Mesenchymal stem cell (in vitro differentiated cells and primary cell): ENCODE results near the gene PPM1J.
A peak's percentile ranks its signal among the peaks of the same experiment; 100 is the strongest.

ENCODE experiments used
- DNase-seq: peaks from one replicate; pipeline ENCODE4 v3.0.0-alpha.2; 2013
- H2AFZ ChIP-seq: one replicate; pipeline ENCODE4 v1.6.1; 2013; ENCODE audit warnings: low read depth, mild to moderate bottlenecking, control low read depth, inconsistent platforms, low read length, moderate library complexity
- H2AK5ac ChIP-seq: 2 replicates; pipeline ENCODE4 v1.6.1; 2013; ENCODE audit warnings: low read length, moderate library complexity, mild to moderate bottlenecking, inconsistent platforms; ENCODE audit not compliant: severe bottlenecking
- H2BK120ac ChIP-seq: one replicate; pipeline ENCODE4 v1.6.1; 2013; ENCODE audit warnings: low read depth, mild to moderate bottlenecking, inconsistent platforms, low read length, moderate library complexity
- H2BK12ac ChIP-seq, 2 experiments: one replicate each; pipeline ENCODE4 v1.6.1; 2013; ENCODE audit warnings: inconsistent platforms in 2 of 2, low read length in 2 of 2, mild to moderate bottlenecking in 2 of 2, moderate library complexity in 2 of 2, control low read depth in 1 of 2
- H2BK15ac ChIP-seq: one replicate; pipeline ENCODE4 v1.6.1; 2013; ENCODE audit warnings: mild to moderate bottlenecking, low read depth, inconsistent platforms; ENCODE audit not compliant: poor library complexity, severe bottlenecking
- H2BK5ac ChIP-seq: 2 replicates; pipeline ENCODE4 v1.6.1; 2013; ENCODE audit warnings: low read depth, mild to moderate bottlenecking, low read length, control low read depth, inconsistent platforms; ENCODE audit not compliant: poor library complexity, severe bottlenecking
- H3K14ac ChIP-seq, 2 experiments: one replicate each; pipeline ENCODE4 v1.6.1; 2013; ENCODE audit warnings: inconsistent platforms in 2 of 2, low read length in 2 of 2, control low read depth in 1 of 2, mild to moderate bottlenecking in 1 of 2, moderate library complexity in 1 of 2
- H3K18ac ChIP-seq, 2 experiments: one replicate each; pipeline ENCODE4 v1.6.1; 2013; ENCODE audit warnings: inconsistent platforms in 2 of 2, low read length in 2 of 2, control low read depth in 1 of 2, low read depth in 1 of 2, mild to moderate bottlenecking in 1 of 2
- H3K23ac ChIP-seq, 2 experiments: one replicate each; pipeline ENCODE4 v1.6.1; 2013; ENCODE audit warnings: inconsistent platforms in 2 of 2, low read length in 2 of 2, mild to moderate bottlenecking in 2 of 2, moderate library complexity in 2 of 2, control low read depth in 1 of 2
- H3K27ac ChIP-seq: 2 replicates; pipeline ENCODE4 v1.5.1; 2013; ENCODE audit warnings: mild to moderate bottlenecking, moderate library complexity, low read length, control low read depth, inconsistent platforms; ENCODE audit not compliant: poor library complexity, severe bottlenecking
- H3K27me3 ChIP-seq, 2 experiments: 2 replicates each; pipeline versions ENCODE4 v1.6.1 to v1.7.0; 2013; ENCODE audit warnings: low read length in 2 of 2, mild to moderate bottlenecking in 2 of 2, moderate library complexity in 2 of 2, control low read depth in 1 of 2, inconsistent platforms in 1 of 2; ENCODE audit not compliant: control insufficient read depth in 1 of 2, insufficient read depth in 1 of 2
- H3K36me3 ChIP-seq, 2 experiments: 2 replicates each; pipeline versions ENCODE4 v1.6.1 to v1.7.0; 2013; ENCODE audit warnings: low read length in 2 of 2, control low read depth in 1 of 2, inconsistent platforms in 1 of 2, low read depth in 1 of 2, mild to moderate bottlenecking in 1 of 2; ENCODE audit not compliant: insufficient read depth in 2 of 2, control insufficient read depth in 1 of 2
- H3K4ac ChIP-seq, 2 experiments: one replicate each; pipeline ENCODE4 v1.6.1; 2013; ENCODE audit warnings: inconsistent platforms in 2 of 2, low read length in 2 of 2, mild to moderate bottlenecking in 2 of 2, moderate library complexity in 2 of 2, control low read depth in 1 of 2, low read depth in 1 of 2
- H3K4me1 ChIP-seq: 2 replicates; pipeline ENCODE4 v1.6.1; 2013; ENCODE audit warnings: low read depth, low read length, control low read depth; ENCODE audit not compliant: control insufficient read depth, insufficient read depth
- H3K4me2 ChIP-seq: 2 replicates; pipeline ENCODE4 v1.6.1; 2013; ENCODE audit warnings: low read length, mild to moderate bottlenecking, inconsistent platforms; ENCODE audit not compliant: poor library complexity, severe bottlenecking
- H3K4me3 ChIP-seq, 2 experiments: 2 replicates each; pipeline versions ENCODE4 v1.5.1 to v1.7.0; 2013; ENCODE audit warnings: low read length in 2 of 2, mild to moderate bottlenecking in 2 of 2, control low read depth in 1 of 2, low read depth in 1 of 2; ENCODE audit not compliant: insufficient read depth in 1 of 2
- H3K79me1 ChIP-seq: replicated peaks from 2 replicates; pipeline ENCODE4 v1.6.1; 2013; ENCODE audit warnings: mild to moderate bottlenecking, control low read depth, low read length, inconsistent platforms; ENCODE audit not compliant: poor library complexity, severe bottlenecking
- H3K9ac ChIP-seq: 2 replicates; pipeline ENCODE4 v1.7.0; 2013; ENCODE audit warnings: mild to moderate bottlenecking, low read length, moderate library complexity
- H3K9me3 ChIP-seq: 2 replicates; pipeline ENCODE4 v1.7.0; 2013; ENCODE audit warnings: mild to moderate bottlenecking, low read length; ENCODE audit not compliant: control insufficient read depth
- H4K8ac ChIP-seq: one replicate; pipeline ENCODE4 v1.6.1; 2013; ENCODE audit warnings: inconsistent platforms, mild to moderate bottlenecking, low read length, moderate library complexity
- H4K91ac ChIP-seq: one replicate; pipeline ENCODE4 v1.6.1; 2013; ENCODE audit warnings: mild to moderate bottlenecking, low read length, inconsistent platforms
- WGBS: methylation state at CpG from one replicate; pipeline ENCODE4 v1.1.7; 2013; ENCODE audit warnings: mixed read lengths; 5-methylcytosine and 5-hydroxymethylcytosine counted together

Gene PPM1J

GRCh38 chr1:112704934-112705627, 10.1 kb downstream of the PPM1J start:
- H2BK12ac ChIP-seq = peak overlapping the region; percentile 23 to 87
- peak overlapping the region; percentile 54 for H2BK120ac ChIP-seq
- no peaks in the 10 kb centered on the region for H3K9me3 ChIP-seq
- H2BK15ac ChIP-seq = peak overlapping the region; percentile 56
- peak overlapping the region; percentile 82 to 90 for H3K4me3 ChIP-seq
- no peak overlapping the region for H2AFZ ChIP-seq
- peak overlapping the region; percentile 65 for H3K27ac ChIP-seq
- WGBS = 2% methylated on average over 11 of the region's 13 CpGs
- H3K27me3 ChIP-seq = no peaks in the 10 kb centered on the region
- peak overlapping the region; percentile 52 for H4K8ac ChIP-seq
- peak overlapping the region; percentile 30 for H4K91ac ChIP-seq
- peaks cover 1% of the 10 kb centered on the region for H3K79me1 ChIP-seq
- peak overlapping the region; percentile 42 to 75 for H3K4ac ChIP-seq
- H2BK5ac ChIP-seq = no peak overlapping the region
- peaks cover 46% of the 10 kb centered on the region for H3K4me1 ChIP-seq
- H3K36me3 ChIP-seq = peaks cover 32 to 36% of the 10 kb centered on the region in 2 experiments
- peak overlapping the region; percentile 63 to 89 for H3K18ac ChIP-seq
- peak overlapping the region; percentile 78 for H3K4me2 ChIP-seq
- H3K23ac ChIP-seq = no peak overlapping the region
- peak; percentile 98 for DNase-seq
- peak overlapping the region; percentile 16 for H2AK5ac ChIP-seq
- no peak overlapping the region for H3K14ac ChIP-seq
- H3K9ac ChIP-seq = peak overlapping the region; percentile 88

- Histone ChIP-seq H3K9me3 (no peaks in the 10 kb centered on the region), H2BK120ac (peak overlapping the region; percentile 54), H2AFZ (no peak overlapping the region), H3K18ac (peak overlapping the region; percentile 44 to 89), H3K4me3 (peak overlapping the region; percentile 36 to 90), H3K79me1 (peaks cover 2% of the 10 kb centered on the region), H3K9ac (peak overlapping the region; percentile 88), H3K27ac (peak overlapping the region; percentile 65), H2BK12ac (peak overlapping the region; percentile 23 to 87), H2BK5ac (peak overlapping the region; percentile 11), H3K4me1 (peaks cover 52% of the 10 kb centered on the region), H3K23ac (no peak overlapping the region), H4K8ac (peak overlapping the region; percentile 52), H3K4me2 (peak overlapping the region; percentile 78), H3K14ac (peak overlapping the region in 1 of 2 experiments; percentile 5), H2AK5ac (peak overlapping the region; percentile 53), H3K36me3 (peaks cover 38 to 41% of the 10 kb centered on the region in 2 experiments), H3K4ac (peak overlapping the region in 1 of 2 experiments; percentile 5), H2BK15ac (peak overlapping the region; percentile 60), H3K27me3 (no peaks in the 10 kb centered on the region), H4K91ac (peak overlapping the region; percentile 90)
- WGBS = 42% methylated on average over 7 of the region's 7 CpGs
- no peak for DNase-seq
Measured at GRCh38 chr1:112704391-112704933, 10.7 kb downstream of the PPM1J start.

- Histone ChIP-seq H2AK5ac (peak overlapping the region; percentile 49), H3K23ac (no peak overlapping the region), H2BK120ac (no peak overlapping the region), H3K18ac (no peak overlapping the region), H3K27me3 (no peaks in the 10 kb centered on the region), H3K4me2 (no peak overlapping the region), H2BK15ac (peak overlapping the region; percentile 73), H3K14ac (no peak overlapping the region), H3K9me3 (no peaks in the 10 kb centered on the region), H2BK5ac (no peak overlapping the region), H3K79me1 (peaks cover 3% of the 10 kb centered on the region), H3K4me1 (peaks cover 56% of the 10 kb centered on the region), H4K91ac (no peak overlapping the region), H4K8ac (no peak overlapping the region), H3K4ac (no peak overlapping the region), H2AFZ (no peak overlapping the region), H3K4me3 (no peak overlapping the region), H2BK12ac (no peak overlapping the region), H3K9ac (no peak overlapping the region), H3K27ac (peak overlapping the region; percentile 65), H3K36me3 (peaks cover 44 to 45% of the 10 kb centered on the region in 2 experiments)
- 90% methylated on average over 7 of the region's 8 CpGs for WGBS
- DNase-seq = no peak
Measured at GRCh38 chr1:112703706-112704105, 11.4 kb downstream of the PPM1J start.

GRCh38 chr1:112702420-112703261, 12.5 kb downstream of the PPM1J start:
- Histone ChIP-seq H3K36me3 (peaks cover 54 to 55% of the 10 kb centered on the region in 2 experiments), H3K4me1 (peaks cover 59% of the 10 kb centered on the region), H2AK5ac (peak overlapping the region; percentile 5), H3K27me3 (no peaks in the 10 kb centered on the region), H3K4me2 (no peak overlapping the region), H2BK5ac (no peak overlapping the region), H3K79me1 (peaks cover 1% of the 10 kb centered on the region), H2BK120ac (no peak overlapping the region), H3K18ac (no peak overlapping the region), H4K91ac (no peak overlapping the region), H3K4ac (no peak overlapping the region), H3K4me3 (no peak overlapping the region), H2BK12ac (no peak overlapping the region), H3K14ac (no peak overlapping the region), H3K27ac (peak overlapping the region; percentile 17), H4K8ac (no peak overlapping the region), H2AFZ (no peak overlapping the region), H3K23ac (no peak overlapping the region), H2BK15ac (peak overlapping the region; percentile 39), H3K9ac (no peak overlapping the region), H3K9me3 (no peaks in the 10 kb centered on the region)
- no peak for DNase-seq
- WGBS = 85% methylated on average over 12 of the region's 12 CpGs
